Adrenal gland (tissue), 12 donors: ENCODE data around the gene TBC1D9. TPM values are rescaled to one million over a fixed set of nuclear protein-coding genes. Genes with fewer than 3 reads are reported as not detected.

Experiments used
- DNase-seq, 7 donors: peaks; one replicate each; pipeline ENCODE4 v3.0.0-alpha.2; 2019 to 2020
- H3K27ac ChIP-seq, 5 donors: fragments of 200-600 bp; sonication (generic) in 4 of 5; 1 replicate in 3 of 5; 2 replicates in 2 of 5; pipeline versions ENCODE4 v1.5.1 to v1.8.0; 2016 to 2020; ENCODE audit warnings: mild to moderate bottlenecking in 1 of 5
- H3K27me3 ChIP-seq: fragments of 200-600 bp; 2 replicates; pipeline ENCODE4 v1.8.0; 2021
- H3K36me3 ChIP-seq, 2 donors: fragments of 200-600 bp; replicated peaks in 1 of 2; 1 replicate in 1 of 2; 2 replicates in 1 of 2; pipeline versions ENCODE4 v1.5.1 to v1.8.0; 2018 to 2022
- H3K4me1 ChIP-seq, 2 donors: fragments of 200-600 bp; replicated peaks in 1 of 2; 1 replicate in 1 of 2; 2 replicates in 1 of 2; pipeline versions ENCODE4 v1.5.1 to v1.8.0; 2018 to 2021
- H3K4me3 ChIP-seq, 4 donors: fragments of 200-600 bp; sonication (generic) in 3 of 4; one replicate each; pipeline ENCODE4 v1.5.1; 2016 to 2018
- H3K9me3 ChIP-seq, 3 donors: fragments of 200-600 bp; sonication (generic) in 1 of 3; replicated peaks in 1 of 3; 1 replicate in 2 of 3; 2 replicates in 1 of 3; pipeline versions ENCODE4 v1.5.1 to v1.8.0; 2016 to 2021
- POLR2A ChIP-seq, 2 donors: fragments of 450-650 bp; IDR thresholded peaks; one replicate each; pipeline ENCODE4 v1.6.1; 2017; ENCODE audit warnings: antibody characterized with exemption in 2 of 2, mild to moderate bottlenecking in 2 of 2, moderate library complexity in 1 of 2
- WGBS, 4 donors: extraction: QIAGEN DNeasy Blood & Tissue Kit in 2 of 4; methylation state at CpG; one replicate each; pipeline versions ENCODE4 v1.1.5 to v1.1.7; 2013 to 2017; 5-methylcytosine and 5-hydroxymethylcytosine counted together
- intact Hi-C, 2 donors: fragments of 100-400 bp; cut with DNase I; formaldehyde crosslinking; loops; one replicate each; pipeline versions ENCODE4 v1.14.1 to v1.15.0; 2022 to 2023
- polyA plus RNA-seq, 3 donors: library from polyadenylated mRNA; stranded (reverse); fragments of 200-250 nt in 2 of 3; fragments of 350-450 nt in 1 of 3; fragmentation: Illumina TruSeq in 1 of 3; extraction: RNeasy Lipid Tissue Mini Kit (QIAGEN cat#74804) in 1 of 3; gene quantifications; one replicate each; pipeline ENCODE4 v1.2.3, GENCODE V29; 2013 to 2014
- total RNA-seq, 9 donors: library from RNA; depleted of rRNA in 4 of 9; stranded (reverse); fragments of >200 nt in 4 of 9; fragments of 120-200 nt in 1 of 9; fragmentation: NEBNext Ultra II Directional in 1 of 9; extraction: Animal tissue kit (Norgen Biotek cat#: 25700) in 1 of 9; gene quantifications; one replicate each; pipeline versions ENCODE4 v1.1.0 to v1.2.4, GENCODE V29; 2013 to 2023
- TF ChIP-seq, protein P1 (sequence below), 6 experiments: fragments of 450-650 bp in 4 of 6; fragments of 200-600 bp in 2 of 6; sonication (generic) in 1 of 6; IDR thresholded peaks; 1 replicate in 5 of 6; 2 replicates in 1 of 6; pipeline versions ENCODE4 v1.5.1 to v1.8.0; 2016 to 2021; ENCODE audit warnings: antibody characterized with exemption in 6 of 6, mild to moderate bottlenecking in 2 of 6, moderate library complexity in 1 of 6
- donor health status: healthy with polysubstance abuse.
- donor health status: Bipolar disorder and iron deficiency.
- donor health status: DM: yes; HTN: yes; CAD: no.
- donor health status: DM: no; HTN: no; CAD: no.
- donor health status: DM: no; HTN: no; CAD: no.
- donor health status: DM: yes; HTN: yes; CAD: no.

Gene TBC1D9
- total and polyA plus RNA-seq, 12 donors: 3.8 to 27.7 (median 14.3) TPM

DNA sequence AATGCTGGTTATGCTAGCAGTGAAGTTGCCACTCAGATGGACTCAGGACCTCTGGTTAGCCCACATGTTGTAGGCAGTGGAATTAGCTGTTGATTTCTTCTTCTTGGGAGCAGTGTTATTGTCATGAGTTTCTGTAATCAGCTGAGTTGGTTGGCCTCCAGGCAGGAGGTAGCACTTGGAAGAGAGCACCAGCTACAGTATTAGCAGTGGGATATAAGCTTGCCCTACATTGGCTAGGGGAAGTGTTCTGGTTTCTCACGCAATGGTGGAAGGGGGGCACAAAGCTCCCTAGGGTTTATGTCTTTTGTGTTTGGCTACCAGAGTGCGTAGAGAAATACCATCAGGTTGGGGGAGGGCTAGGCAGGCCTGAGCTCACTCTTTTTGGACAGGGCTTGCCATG lies 153.5 kb downstream of the TBC1D9 start:
- Histone ChIP-seq H3K36me3 (no peaks in the 10 kb centered on the region), H3K9me3 (no peaks in the 10 kb centered on the region), H3K4me3 (no peak overlapping the region), H3K4me1 (no peaks in the 10 kb centered on the region), H3K27me3 (no peaks in the 10 kb centered on the region), H3K27ac (no peak overlapping the region)
- 82 to 91% (median 87%) methylated on average over 2 of the region's 2 CpGs for WGBS, 4 donors
- TF ChIP-seq, protein P1, sequence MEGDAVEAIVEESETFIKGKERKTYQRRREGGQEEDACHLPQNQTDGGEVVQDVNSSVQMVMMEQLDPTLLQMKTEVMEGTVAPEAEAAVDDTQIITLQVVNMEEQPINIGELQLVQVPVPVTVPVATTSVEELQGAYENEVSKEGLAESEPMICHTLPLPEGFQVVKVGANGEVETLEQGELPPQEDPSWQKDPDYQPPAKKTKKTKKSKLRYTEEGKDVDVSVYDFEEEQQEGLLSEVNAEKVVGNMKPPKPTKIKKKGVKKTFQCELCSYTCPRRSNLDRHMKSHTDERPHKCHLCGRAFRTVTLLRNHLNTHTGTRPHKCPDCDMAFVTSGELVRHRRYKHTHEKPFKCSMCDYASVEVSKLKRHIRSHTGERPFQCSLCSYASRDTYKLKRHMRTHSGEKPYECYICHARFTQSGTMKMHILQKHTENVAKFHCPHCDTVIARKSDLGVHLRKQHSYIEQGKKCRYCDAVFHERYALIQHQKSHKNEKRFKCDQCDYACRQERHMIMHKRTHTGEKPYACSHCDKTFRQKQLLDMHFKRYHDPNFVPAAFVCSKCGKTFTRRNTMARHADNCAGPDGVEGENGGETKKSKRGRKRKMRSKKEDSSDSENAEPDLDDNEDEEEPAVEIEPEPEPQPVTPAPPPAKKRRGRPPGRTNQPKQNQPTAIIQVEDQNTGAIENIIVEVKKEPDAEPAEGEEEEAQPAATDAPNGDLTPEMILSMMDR (IDR thresholded peaks at IDR 0.05): no peak
- no peak for TF ChIP-seq POLR2A (IDR thresholded peaks at IDR 0.05)
- no peak for DNase-seq
- intact Hi-C loops: loop anchor here (10.0 kb wide), 2 partner anchors 238 to 242 kb away; no protein-coding TSS in a partner anchor

DNA sequence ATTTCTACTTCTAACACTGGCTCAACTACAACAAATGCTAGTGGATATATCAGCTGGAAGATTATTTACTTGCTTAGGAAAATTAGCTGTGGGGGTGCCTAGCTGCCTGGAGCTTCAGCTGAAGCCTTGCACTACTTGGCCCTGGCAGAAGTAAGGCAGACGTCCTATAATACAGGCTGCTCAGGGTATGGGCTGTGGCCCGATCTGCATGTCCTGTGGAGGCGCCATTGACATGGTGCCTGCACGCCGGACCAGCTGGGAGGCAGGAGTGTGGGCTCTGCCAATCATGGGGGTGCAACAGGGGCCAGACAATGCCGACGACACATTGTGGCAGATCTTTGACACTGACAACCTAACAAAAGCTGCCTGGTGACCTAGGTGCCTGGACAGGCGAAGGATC lies 155.8 kb downstream of the TBC1D9 start:
- no peak for TF ChIP-seq POLR2A (IDR thresholded peaks at IDR 0.05)
- TF ChIP-seq, protein P1 (IDR thresholded peaks at IDR 0.05): no peak
- Histone ChIP-seq H3K27ac (no peak overlapping the region), H3K4me3 (no peak overlapping the region), H3K27me3 (no peaks in the 10 kb centered on the region), H3K36me3 (no peaks in the 10 kb centered on the region), H3K9me3 (no peaks in the 10 kb centered on the region), H3K4me1 (no peaks in the 10 kb centered on the region)
- intact Hi-C loops: loop anchor here (10.0 kb wide), 2 partner anchors 236 to 244 kb away; no protein-coding TSS in a partner anchor
- WGBS, 4 donors: 84 to 93% (median 85%) methylated on average over 3 to 8 of the region's 8 CpGs
- no peak for DNase-seq

DNA sequence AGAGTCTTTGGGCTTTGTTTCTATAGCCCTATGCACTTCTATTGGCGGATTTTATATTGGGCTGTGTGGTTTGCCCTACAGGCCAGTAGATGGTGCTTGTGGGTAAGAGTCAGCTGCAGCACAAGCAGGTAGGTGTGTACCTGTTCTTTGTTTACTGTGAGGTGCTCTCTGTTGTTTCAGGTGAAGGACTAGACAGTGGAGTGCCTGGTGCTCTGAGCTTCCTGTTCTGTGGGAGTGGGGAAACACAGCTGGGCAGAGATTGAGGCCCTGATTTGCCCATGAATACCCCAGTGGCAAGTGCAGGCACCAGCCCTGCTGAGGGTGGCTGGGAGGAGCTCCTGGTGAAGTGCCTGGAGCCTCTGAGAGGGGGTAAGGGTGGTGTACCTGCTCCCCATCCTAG lies 161.1 kb downstream of the TBC1D9 start:
- H3K27ac ChIP-seq: no peak overlapping the region
- no peaks in the 10 kb centered on the region for H3K36me3 ChIP-seq
- H3K9me3 ChIP-seq: no peaks in the 10 kb centered on the region
- no peaks in the 10 kb centered on the region for H3K27me3 ChIP-seq
- no peak overlapping the region for H3K4me3 ChIP-seq
- TF ChIP-seq, protein P1 (IDR thresholded peaks at IDR 0.05): peak in 5 of 6 experiments; percentile 15 to 48 (median 39)
- TF ChIP-seq POLR2A (IDR thresholded peaks at IDR 0.05): no peak
- WGBS, 4 donors: 44 to 64% (median 52%) methylated on average over 1 of the region's 1 CpG
- intact Hi-C loops: no loop called here
- H3K4me1 ChIP-seq: no peaks in the 10 kb centered on the region
- peak in 2 of 7 donors; percentile 15 for DNase-seq

DNA sequence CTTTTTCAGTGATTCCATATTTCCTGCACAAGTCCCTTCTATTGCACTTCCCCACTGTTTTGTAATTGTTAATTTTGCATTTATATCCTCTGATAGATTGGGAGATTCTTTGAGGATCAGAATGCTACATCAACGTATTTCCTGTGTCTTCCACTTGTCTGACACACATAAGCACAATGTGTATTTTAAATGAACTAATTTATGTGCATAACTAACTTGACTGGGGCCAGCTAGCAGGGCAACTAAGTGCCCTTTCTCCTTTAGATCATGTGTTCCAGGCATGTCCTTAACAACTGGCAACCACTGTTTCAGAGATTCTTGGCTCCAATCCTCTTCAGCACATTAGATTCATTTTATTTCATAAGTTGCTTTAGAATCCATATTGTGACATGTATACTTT lies 171.7 kb downstream of the TBC1D9 start:
- WGBS, 4 donors: 40 to 64% (median 58%) methylated on average over 1 of the region's 1 CpG

More for the DNA sequence above, 171.7 kb downstream of the TBC1D9 start:
- no peak overlapping the region for H3K4me3 ChIP-seq
- intact Hi-C loops: no loop called here
- DNase-seq: no peak
- TF ChIP-seq, protein P1 (IDR thresholded peaks at IDR 0.05): no peak
- TF ChIP-seq POLR2A (IDR thresholded peaks at IDR 0.05): no peak
- no peaks in the 10 kb centered on the region for H3K9me3 ChIP-seq
- peaks cover 13% of the 10 kb centered on the region for H3K27me3 ChIP-seq
- H3K4me1 ChIP-seq: no peaks in the 10 kb centered on the region
- no peaks in the 10 kb centered on the region for H3K36me3 ChIP-seq
- no peak overlapping the region for H3K27ac ChIP-seq
